Activated CD4-positive, alpha-beta T cell treated with anti-CD3 and anti-CD28 coated beads, Interleukin-2, amount 50 U/mL, for 4 hours (primary cell): Measurements from ENCODE around the gene SCN9A.

Source experiments
- DNase-seq, 2 experiments: peaks; one replicate each; pipeline ENCODE4 v3.0.0-alpha.2; 2020

The SCN9A gene

GRCh38 chr2:166167449-166167848 lies 208.3 kb downstream of the SCN9A start:
- DNase-seq, result no peak

GRCh38 chr2:166163775-166164174 lies 212.0 kb downstream of the SCN9A start:
- DNase-seq, result no peak

GRCh38 chr2:166158546-166158945 lies 217.2 kb downstream of the SCN9A start:
- DNase-seq, result no peak

- no peak for DNase-seq
These were observed 218.2 kb downstream of the SCN9A start for GRCh38 chr2:166157578-166157977.

- DNase-seq, result no peak
These were observed 218.7 kb downstream of the SCN9A start for GRCh38 chr2:166156985-166157490.

- DNase-seq, result no peak
These were observed 220.2 kb downstream of the SCN9A start for GRCh38 chr2:166155589-166155988.

- DNase-seq, result no peak
These were observed 220.9 kb downstream of the SCN9A start for GRCh38 chr2:166154685-166155338.

GRCh38 chr2:166152064-166152463 lies 223.7 kb downstream of the SCN9A start:
- DNase-seq, result no peak

- no peak for DNase-seq
These were observed 227.0 kb downstream of the SCN9A start for GRCh38 chr2:166148500-166149400.

GRCh38 chr2:166147883-166148282 lies 227.9 kb downstream of the SCN9A start:
- no peak for DNase-seq
